OCI-LY1 (cell line): ENCODE measurements around the gene OAT.

Experiments
- EZH2 ChIP-seq: fragments of 200-600 bp; sonication (generic), shearing (Covaris generic); IDR thresholded peaks from 2 replicates; pipeline ENCODE4 v1.8.0; 2017; ENCODE audit warnings: borderline replicate concordance, mixed run types, mild to moderate bottlenecking, antibody characterized with exemption, low read length, moderate library complexity, mixed read lengths
- TF ChIP-seq, protein P1 (sequence below): fragments of 200-600 bp; sonication (generic), shearing (Covaris generic); IDR thresholded peaks from 2 replicates; pipeline ENCODE4 v1.5.1; 2017; ENCODE audit warnings: mild to moderate bottlenecking, antibody characterized with exemption, low read length, moderate library complexity, mixed read lengths

DNA sequence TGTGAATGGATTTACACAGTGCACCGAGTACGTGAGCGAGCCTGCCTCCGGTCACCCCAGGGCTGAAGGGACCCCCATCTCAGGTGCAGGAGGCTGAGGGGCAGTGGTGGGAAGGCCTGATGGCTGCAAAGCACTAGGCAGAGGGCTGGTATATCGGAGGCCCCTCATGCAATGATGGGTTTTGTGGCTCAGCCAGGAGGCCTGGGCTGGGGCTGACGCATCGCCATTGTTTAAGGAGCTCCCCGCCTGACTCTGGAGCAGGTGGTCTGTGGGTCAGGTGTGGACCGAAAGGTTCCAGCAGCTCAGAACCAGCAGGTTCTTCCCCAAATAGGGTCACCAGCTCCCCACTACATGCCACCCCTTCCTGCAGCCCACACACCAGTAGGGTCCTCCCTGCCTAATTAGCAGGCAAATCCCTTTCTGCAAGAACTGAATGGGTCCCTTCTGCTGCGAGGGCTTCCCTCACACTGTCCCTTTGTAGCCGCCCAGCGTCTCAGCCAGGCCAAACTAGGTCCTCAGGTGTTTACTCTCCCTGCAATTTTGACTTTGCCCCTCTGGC, 33.0 kb downstream of the OAT start:
- TF ChIP-seq, protein P1, sequence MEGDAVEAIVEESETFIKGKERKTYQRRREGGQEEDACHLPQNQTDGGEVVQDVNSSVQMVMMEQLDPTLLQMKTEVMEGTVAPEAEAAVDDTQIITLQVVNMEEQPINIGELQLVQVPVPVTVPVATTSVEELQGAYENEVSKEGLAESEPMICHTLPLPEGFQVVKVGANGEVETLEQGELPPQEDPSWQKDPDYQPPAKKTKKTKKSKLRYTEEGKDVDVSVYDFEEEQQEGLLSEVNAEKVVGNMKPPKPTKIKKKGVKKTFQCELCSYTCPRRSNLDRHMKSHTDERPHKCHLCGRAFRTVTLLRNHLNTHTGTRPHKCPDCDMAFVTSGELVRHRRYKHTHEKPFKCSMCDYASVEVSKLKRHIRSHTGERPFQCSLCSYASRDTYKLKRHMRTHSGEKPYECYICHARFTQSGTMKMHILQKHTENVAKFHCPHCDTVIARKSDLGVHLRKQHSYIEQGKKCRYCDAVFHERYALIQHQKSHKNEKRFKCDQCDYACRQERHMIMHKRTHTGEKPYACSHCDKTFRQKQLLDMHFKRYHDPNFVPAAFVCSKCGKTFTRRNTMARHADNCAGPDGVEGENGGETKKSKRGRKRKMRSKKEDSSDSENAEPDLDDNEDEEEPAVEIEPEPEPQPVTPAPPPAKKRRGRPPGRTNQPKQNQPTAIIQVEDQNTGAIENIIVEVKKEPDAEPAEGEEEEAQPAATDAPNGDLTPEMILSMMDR: no peak
- no peak for TF ChIP-seq EZH2
